Measurements from ENCODE around the gene SLC38A4.

SLC38A4 gene

GRCh38 chr12:46814143-46814542 lies 11.7 kb downstream of the SLC38A4 start:
- no peak for DNase-seq

- DNase-seq = no peak
Observed at GRCh38 chr12:46811185-46811584, 14.6 kb downstream of the SLC38A4 start.

- DNase-seq = no peak
Observed at GRCh38 chr12:46808955-46809697, 16.7 kb downstream of the SLC38A4 start.

GRCh38 chr12:46808317-46808716 lies 17.5 kb downstream of the SLC38A4 start:
- no peak for DNase-seq

GRCh38 chr12:46804054-46804453 lies 21.7 kb downstream of the SLC38A4 start:
- DNase-seq = no peak

- DNase-seq = no peak
Observed at GRCh38 chr12:46803517-46803916, 22.3 kb downstream of the SLC38A4 start.

GRCh38 chr12:46801293-46801692 lies 24.5 kb downstream of the SLC38A4 start:
- no peak for DNase-seq

GRCh38 chr12:46800160-46800559 lies 25.6 kb downstream of the SLC38A4 start:
- DNase-seq = no peak

GRCh38 chr12:46798648-46799047 lies 27.1 kb downstream of the SLC38A4 start:
- DNase-seq = no peak

GRCh38 chr12:46798056-46798455 lies 27.7 kb downstream of the SLC38A4 start:
- no peak for DNase-seq

GRCh38 chr12:46795988-46796387 lies 29.8 kb downstream of the SLC38A4 start:
- no peak for DNase-seq

GRCh38 chr12:46794593-46795190 lies 31.1 kb downstream of the SLC38A4 start:
- DNase-seq = no peak

- no peak for DNase-seq
Observed at GRCh38 chr12:46792925-46793324, 32.9 kb downstream of the SLC38A4 start.

GRCh38 chr12:46790066-46790465 lies 35.7 kb downstream of the SLC38A4 start:
- DNase-seq = no peak

GRCh38 chr12:46788072-46788887 lies 37.5 kb downstream of the SLC38A4 start:
- DNase-seq = no peak

GRCh38 chr12:46787496-46788055 lies 38.2 kb downstream of the SLC38A4 start:
- DNase-seq = no peak

- no peak for DNase-seq
Observed at GRCh38 chr12:46786774-46787173, 39.0 kb downstream of the SLC38A4 start.

GRCh38 chr12:46785382-46785781 lies 40.4 kb downstream of the SLC38A4 start:
- DNase-seq = no peak

- DNase-seq = no peak
Observed at GRCh38 chr12:46783871-46784270, 41.9 kb downstream of the SLC38A4 start.

- no peak for DNase-seq
Observed at GRCh38 chr12:46779879-46780278, 45.9 kb downstream of the SLC38A4 start.

GRCh38 chr12:46779063-46779462 lies 46.7 kb downstream of the SLC38A4 start:
- no peak for DNase-seq

- DNase-seq = no peak
Observed at GRCh38 chr12:46778415-46778814, 47.4 kb downstream of the SLC38A4 start.

- no peak for DNase-seq
Observed at GRCh38 chr12:46777587-46777986, 48.2 kb downstream of the SLC38A4 start.

GRCh38 chr12:46775796-46776195 lies 50.0 kb downstream of the SLC38A4 start:
- no peak for DNase-seq
